ENCODE measurements around the gene TGFBR1. TPM values are rescaled to one million over a fixed set of nuclear protein-coding genes. Genes with fewer than 3 reads are reported as not detected.

The TGFBR1 gene
- total and polyA plus RNA-seq, 2 donors (not counting 3 experiments of a cell fraction or from before 2014, with no cell fraction given): 5.8 to 18.6 TPM

- ChIA-PET CTCF (interaction anchor here (0.6 to 3.5 kb wide), 39 partner anchors 10 to 1417 kb away, joined by 3 to 30 read pairs (median 6); partner anchors contain the start of genes ALG2, ERP44, INVS and NR4A3), POLR2A (interaction anchor here (0.7 to 2.0 kb wide), 3 partner anchors 37 to 1287 kb away, joined by 3 to 13 read pairs (median 8); partner anchors contain the start of genes ALG2, NR4A3, SEC61B and TMEFF1)
- DNase-seq (ENCODE audit: low read depth, low spot score): no peak
- Histone ChIP-seq H3K4me1 (ENCODE audit: control insufficient read depth, extremely low read depth, insufficient read depth, low read length) (peaks cover 10% of the 10 kb centered on the region), H2AFZ (ENCODE audit: low read depth, low read length) (peak overlapping the region; percentile 91), H3K4me2 (ENCODE audit: insufficient read depth, low read length) (no peak overlapping the region), H3K27ac (ENCODE audit: insufficient read depth, low read depth, low read length) (no peak overlapping the region), H3K9ac (replicated peaks; ENCODE audit: extremely low read depth, insufficient read depth, low read length) (no peak overlapping the region), H3K79me2 (ENCODE audit: control insufficient read depth, insufficient read depth, low read length) (no peaks in the 10 kb centered on the region), H4K20me1 (replicated peaks; ENCODE audit: control insufficient read depth, extremely low read depth, insufficient read depth, low read length) (no peaks in the 10 kb centered on the region), H3K36me3 (ENCODE audit: control insufficient read depth in 2 of 2, extremely low read depth in 1 of 2, insufficient read depth in 2 of 2, low read length in 2 of 2) (no peaks in the 10 kb centered on the region), H3K27me3 (ENCODE audit: control insufficient read depth in 2 of 2, insufficient read depth in 2 of 2, low read length in 2 of 2) (peaks cover 3 to 5% of the 10 kb centered on the region in 2 experiments), H3K9me3 (replicated peaks; ENCODE audit: control insufficient read depth, insufficient read depth, low read length) (no peaks in the 10 kb centered on the region), H3K9me1 (replicated peaks; ENCODE audit: control insufficient read depth, extremely low read depth, insufficient read depth, low read length) (no peaks in the 10 kb centered on the region), H3K4me3 (replicated peaks in 1 of 3; ENCODE audit: insufficient read depth in 1 of 3, low read depth in 1 of 3, low read length in 3 of 3) (no peak overlapping the region)
- intact Hi-C loops (cut with micrococcal nuclease): loop anchor here (2.0 kb wide), 1 partner anchor 914 kb away; the partner anchor contains the start of genes ERP44 and INVS
- dilution Hi-C loops (cut with MboI; ENCODE audit: extremely low pct_ligation_motif_present, low sequenced_read_pairs): no loop called here
- BruUV-seq (replicated peaks): no TSS peak
- TF ChIP-seq CTCF (IDR thresholded peaks at IDR 0.05; ENCODE audit: extremely low read depth in 1 of 2, insufficient read depth in 1 of 2, low read depth in 1 of 2, low read length in 2 of 2) (no peak), EZH2 (IDR thresholded peaks at IDR 0.05; ENCODE audit: borderline replicate concordance, low read depth, low read length, severe bottlenecking) (no peak), MYC (IDR thresholded peaks at IDR 0.05; ENCODE audit: low read depth, low read length) (no peak)
- FAIRE-seq: no peak
Observed at GRCh38 chr9:99185348-99185632, 80.4 kb downstream of the TGFBR1 start.

GRCh38 chr9:99185934-99186333 lies 81.0 kb downstream of the TGFBR1 start:
- Histone ChIP-seq H3K36me3 (ENCODE audit: control insufficient read depth in 2 of 2, extremely low read depth in 1 of 2, insufficient read depth in 2 of 2, low read length in 2 of 2) (no peaks in the 10 kb centered on the region), H3K4me2 (ENCODE audit: insufficient read depth, low read length) (no peak overlapping the region), H3K27ac (ENCODE audit: insufficient read depth, low read depth, low read length) (no peak overlapping the region), H3K4me1 (ENCODE audit: control insufficient read depth, extremely low read depth, insufficient read depth, low read length) (peaks cover 10% of the 10 kb centered on the region), H3K9me1 (replicated peaks; ENCODE audit: control insufficient read depth, extremely low read depth, insufficient read depth, low read length) (no peaks in the 10 kb centered on the region), H2AFZ (ENCODE audit: low read depth, low read length) (no peak overlapping the region), H3K9ac (replicated peaks; ENCODE audit: extremely low read depth, insufficient read depth, low read length) (no peak overlapping the region), H3K79me2 (ENCODE audit: control insufficient read depth, insufficient read depth, low read length) (no peaks in the 10 kb centered on the region), H3K9me3 (replicated peaks; ENCODE audit: control insufficient read depth, insufficient read depth, low read length) (no peaks in the 10 kb centered on the region), H3K27me3 (ENCODE audit: control insufficient read depth in 2 of 2, insufficient read depth in 2 of 2, low read length in 2 of 2) (peaks cover 3 to 5% of the 10 kb centered on the region in 2 experiments), H3K4me3 (replicated peaks in 1 of 3; ENCODE audit: insufficient read depth in 1 of 3, low read depth in 1 of 3, low read length in 3 of 3) (no peak overlapping the region), H4K20me1 (replicated peaks; ENCODE audit: control insufficient read depth, extremely low read depth, insufficient read depth, low read length) (no peaks in the 10 kb centered on the region)
- no peak for TF ChIP-seq POLR2AphosphoS5 (IDR thresholded peaks at IDR 0.05; ENCODE audit: insufficient read depth, low read depth, low read length)
- TF ChIP-seq MYC (IDR thresholded peaks at IDR 0.05; ENCODE audit: low read depth, low read length): no peak
- no peak for TF ChIP-seq JUN (IDR thresholded peaks at IDR 0.05; ENCODE audit: borderline replicate concordance, insufficient read depth, insufficient read length, low read depth)
- TF ChIP-seq MAX (IDR thresholded peaks at IDR 0.05; ENCODE audit: insufficient read depth, insufficient read length): no peak
- TF ChIP-seq FOS (IDR thresholded peaks at IDR 0.05; ENCODE audit: borderline replicate concordance, insufficient read depth, low read length): no peak
- TF ChIP-seq POLR2A (IDR thresholded peaks at IDR 0.05; ENCODE audit: low read depth, low read length): no peak
- dilution Hi-C loops (cut with MboI; ENCODE audit: extremely low pct_ligation_motif_present, low sequenced_read_pairs): no loop called here
- BruUV-seq (replicated peaks): no TSS peak
- FAIRE-seq (no peak), DNase-seq (ENCODE audit: low read depth, low spot score) (no peak)
- POLR2A ChIA-PET: interaction anchor here (0.7 to 2.0 kb wide), 2 partner anchors 36 to 1287 kb away, joined by 8 to 13 read pairs; partner anchors contain the start of genes ALG2, SEC61B and TMEFF1
- intact Hi-C loops (cut with micrococcal nuclease): loop anchor here (2.0 kb wide), 1 partner anchor 913 kb away; the partner anchor contains the start of genes ERP44 and INVS
- CTCF ChIA-PET: interaction anchor here (1.0 to 3.5 kb wide), 7 partner anchors 31 to 1416 kb away, joined by 3 to 30 read pairs (median 11); no protein-coding TSS in a partner anchor
